Stimulated activated CD8-positive, alpha-beta memory T cell treated with anti-CD3 and anti-CD28 coated beads, Interleukin-12 subunit alpha, Interleukin-12 subunit beta, amount 100 ng/mL, for 1 hour (primary cell): ENCODE results near the gene ITPK1.

Source experiments
- DNase-seq: peaks from one replicate; pipeline ENCODE4 v3.0.0-alpha.2; 2020; ENCODE audit warnings: low read depth

The ITPK1 gene

GRCh38 chr14:92968291-92969020 is 147.3 kb downstream of the ITPK1 start:
- DNase-seq, result no peak

GRCh38 chr14:92967346-92967926 is 148.3 kb downstream of the ITPK1 start:
- DNase-seq, result no peak

GRCh38 chr14:92965281-92965680 is 150.4 kb downstream of the ITPK1 start:
- DNase-seq, result no peak

- no peak for DNase-seq
These were observed 151.3 kb downstream of the ITPK1 start for GRCh38 chr14:92964124-92965109.

- DNase-seq, result no peak
These were observed 152.2 kb downstream of the ITPK1 start for GRCh38 chr14:92963301-92964123.

GRCh38 chr14:92962831-92963095 is 153.0 kb downstream of the ITPK1 start:
- no peak for DNase-seq

- no peak for DNase-seq
These were observed 153.5 kb downstream of the ITPK1 start for GRCh38 chr14:92962031-92962830.

- no peak for DNase-seq
These were observed 154.2 kb downstream of the ITPK1 start for GRCh38 chr14:92961567-92961855.

GRCh38 chr14:92960706-92961566 is 154.8 kb downstream of the ITPK1 start:
- no peak for DNase-seq

GRCh38 chr14:92959761-92960680 is 155.7 kb downstream of the ITPK1 start:
- no peak for DNase-seq

- no peak for DNase-seq
These were observed 156.6 kb downstream of the ITPK1 start for GRCh38 chr14:92959189-92959531.

GRCh38 chr14:92958373-92959188 is 157.1 kb downstream of the ITPK1 start:
- no peak for DNase-seq

- no peak for DNase-seq
These were observed 158.8 kb downstream of the ITPK1 start for GRCh38 chr14:92956961-92957360.

GRCh38 chr14:92955381-92955780 is 160.3 kb downstream of the ITPK1 start:
- DNase-seq, result no peak

GRCh38 chr14:92954933-92955332 is 160.8 kb downstream of the ITPK1 start:
- no peak for DNase-seq

- no peak for DNase-seq
These were observed 162.2 kb downstream of the ITPK1 start for GRCh38 chr14:92953526-92953925.

- DNase-seq, result no peak
These were observed 163.0 kb downstream of the ITPK1 start for GRCh38 chr14:92952481-92953298.
